Mesendoderm (in vitro differentiated cells): ENCODE data around the gene ANKRD66.

Experiments
- DNase-seq: peaks from one replicate; pipeline ENCODE4 v3.0.0; 2013
- H2AK5ac ChIP-seq: 2 replicates; pipeline ENCODE4 v1.6.1; 2013; ENCODE audit warnings: low read length, inconsistent platforms
- H2BK120ac ChIP-seq: 2 replicates; pipeline ENCODE4 v1.6.1; 2013; ENCODE audit warnings: low read depth, mild to moderate bottlenecking, low read length, moderate library complexity, mixed read lengths
- H2BK15ac ChIP-seq: replicated peaks from 2 replicates; pipeline ENCODE4 v1.6.1; 2013; ENCODE audit warnings: low read depth, mild to moderate bottlenecking, moderate library complexity
- H2BK5ac ChIP-seq: 2 replicates; pipeline ENCODE4 v1.6.1; 2013; ENCODE audit warnings: low read length, inconsistent platforms
- H3K18ac ChIP-seq: 2 replicates; pipeline ENCODE4 v1.6.1; 2013; ENCODE audit warnings: mild to moderate bottlenecking, low read length, mixed read lengths
- H3K23ac ChIP-seq: one replicate; pipeline ENCODE4 v1.6.1; 2013; ENCODE audit warnings: low read length
- H3K27ac ChIP-seq: 2 replicates; pipeline ENCODE4 v1.5.1; 2013; ENCODE audit warnings: low read depth, mild to moderate bottlenecking, inconsistent platforms, low read length, moderate library complexity
- H3K27me3 ChIP-seq: 2 replicates; pipeline ENCODE4 v1.6.1; 2013; ENCODE audit warnings: low read length, control low read depth, mild to moderate bottlenecking, inconsistent platforms; ENCODE audit not compliant: insufficient read depth, poor library complexity
- H3K36me3 ChIP-seq: 2 replicates; pipeline ENCODE4 v1.6.1; 2013; ENCODE audit warnings: low read length, inconsistent platforms; ENCODE audit not compliant: control insufficient read depth, insufficient read depth
- H3K4ac ChIP-seq: one replicate; pipeline ENCODE4 v1.6.1; 2013; ENCODE audit warnings: low read depth, mild to moderate bottlenecking, low read length, moderate library complexity
- H3K4me1 ChIP-seq: 2 replicates; pipeline ENCODE4 v1.6.1; 2013; ENCODE audit warnings: low read depth, low read length, inconsistent platforms; ENCODE audit not compliant: control insufficient read depth
- H3K4me2 ChIP-seq: 2 replicates; pipeline ENCODE4 v1.6.1; 2013; ENCODE audit warnings: low read length
- H3K4me3 ChIP-seq: 2 replicates; pipeline ENCODE4 v1.5.1; 2013; ENCODE audit warnings: mild to moderate bottlenecking, low read length
- H3K56ac ChIP-seq: one replicate; pipeline ENCODE4 v1.6.1; 2013; ENCODE audit warnings: low read length
- H3K79me1 ChIP-seq: 2 replicates; pipeline ENCODE4 v1.6.1; 2013; ENCODE audit warnings: low read length, inconsistent platforms
- H3K79me2 ChIP-seq: 2 replicates; pipeline ENCODE4 v1.6.1; 2013; ENCODE audit warnings: mild to moderate bottlenecking, low read length; ENCODE audit not compliant: control insufficient read depth, insufficient read depth
- H3K9ac ChIP-seq: 2 replicates; pipeline ENCODE4 v1.6.1; 2013; ENCODE audit warnings: low read length, inconsistent platforms
- H4K5ac ChIP-seq: one replicate; pipeline ENCODE4 v1.6.1; 2013; ENCODE audit warnings: low read length
- H4K8ac ChIP-seq: one replicate; pipeline ENCODE4 v1.6.1; 2013; ENCODE audit warnings: low read depth, mild to moderate bottlenecking, control low read depth, low read length, moderate library complexity
- WGBS: extraction: QIAGEN DNeasy Blood & Tissue Kit; methylation state at CpG from one replicate; pipeline ENCODE4 v1.1.7; 2013; ENCODE audit warnings: low lambda C conversion rate, missing lambda C conversion rate; ENCODE audit not compliant: insufficient coverage; ENCODE audit errors: extremely low coverage; 5-methylcytosine and 5-hydroxymethylcytosine counted together

ANKRD66 gene

DNA sequence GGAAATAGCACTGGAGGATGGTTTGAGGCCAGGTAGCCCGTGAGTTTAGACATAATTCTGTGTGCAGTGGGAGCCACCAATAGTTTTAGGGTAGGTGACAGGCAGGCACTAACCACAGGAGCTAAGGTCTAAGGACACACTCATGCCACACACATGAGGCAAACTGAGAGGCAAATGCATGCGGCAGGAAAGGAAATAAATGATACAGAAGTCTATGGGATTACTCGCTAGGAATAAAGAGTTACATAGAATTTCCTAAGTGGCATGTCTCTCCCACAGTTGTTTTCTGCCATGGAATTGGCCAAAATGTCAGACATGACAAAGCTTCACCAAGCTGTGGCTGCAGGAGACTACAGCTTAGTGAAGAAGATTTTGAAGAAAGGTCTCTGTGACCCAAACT, 4.9 kb downstream of the ANKRD66 start:
- H4K8ac ChIP-seq = no peak overlapping the region
- no peak overlapping the region for H3K9ac ChIP-seq
- no peak overlapping the region for H2BK120ac ChIP-seq
- H4K5ac ChIP-seq = no peak overlapping the region
- no peak for DNase-seq
- no peaks in the 10 kb centered on the region for H3K4me1 ChIP-seq
- H3K4me3 ChIP-seq = no peak overlapping the region
- H3K4ac ChIP-seq = no peak overlapping the region
- no peak overlapping the region for H3K56ac ChIP-seq
- no peak overlapping the region for H2BK5ac ChIP-seq
- H3K79me1 ChIP-seq = no peaks in the 10 kb centered on the region
- no peak overlapping the region for H3K18ac ChIP-seq
- H3K4me2 ChIP-seq = no peak overlapping the region
- WGBS = no CpG with 5 or more reads among the region's 3 CpGs
- H3K27me3 ChIP-seq = no peaks in the 10 kb centered on the region
- no peak overlapping the region for H2BK15ac ChIP-seq
- no peak overlapping the region for H2AK5ac ChIP-seq
- H3K27ac ChIP-seq = no peak overlapping the region
- H3K36me3 ChIP-seq = no peaks in the 10 kb centered on the region
- H3K79me2 ChIP-seq = no peaks in the 10 kb centered on the region
- H3K23ac ChIP-seq = no peak overlapping the region

DNA sequence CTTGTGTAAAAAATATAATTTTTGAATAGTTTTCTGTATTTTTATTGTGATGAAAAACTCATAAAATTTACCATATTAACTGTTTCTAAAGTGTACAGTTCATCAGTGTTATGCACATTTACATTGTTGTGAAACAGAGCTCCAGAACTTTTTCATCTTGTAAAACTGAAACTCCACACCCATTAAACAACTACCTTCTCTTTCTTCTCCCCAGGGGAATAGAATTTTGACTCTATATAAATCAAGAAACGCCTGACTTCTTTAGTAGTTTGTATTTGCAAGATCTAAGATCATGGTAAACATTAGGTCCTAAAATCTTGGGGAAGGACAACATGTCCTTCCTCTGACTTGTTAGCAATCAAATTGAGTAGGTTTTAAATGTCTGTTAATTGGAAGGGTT, 9.1 kb downstream of the ANKRD66 start:
- H3K9ac ChIP-seq = no peak overlapping the region
- H3K23ac ChIP-seq = no peak overlapping the region
- H3K4me1 ChIP-seq = no peaks in the 10 kb centered on the region
- H3K79me2 ChIP-seq = no peaks in the 10 kb centered on the region
- no peaks in the 10 kb centered on the region for H3K36me3 ChIP-seq
- H4K5ac ChIP-seq = no peak overlapping the region
- no peak overlapping the region for H2AK5ac ChIP-seq
- no peak overlapping the region for H2BK120ac ChIP-seq
- no peak overlapping the region for H3K27ac ChIP-seq
- no peak for DNase-seq
- H3K4me2 ChIP-seq = no peak overlapping the region
- H3K27me3 ChIP-seq = no peaks in the 10 kb centered on the region
- H3K4ac ChIP-seq = no peak overlapping the region
- WGBS = no CpG with 5 or more reads among the region's 1 CpG
- H4K8ac ChIP-seq = no peak overlapping the region
- H3K18ac ChIP-seq = no peak overlapping the region
- H3K56ac ChIP-seq = no peak overlapping the region
- H3K4me3 ChIP-seq = no peak overlapping the region
- no peaks in the 10 kb centered on the region for H3K79me1 ChIP-seq
- H2BK15ac ChIP-seq = no peak overlapping the region
- no peak overlapping the region for H2BK5ac ChIP-seq

DNA sequence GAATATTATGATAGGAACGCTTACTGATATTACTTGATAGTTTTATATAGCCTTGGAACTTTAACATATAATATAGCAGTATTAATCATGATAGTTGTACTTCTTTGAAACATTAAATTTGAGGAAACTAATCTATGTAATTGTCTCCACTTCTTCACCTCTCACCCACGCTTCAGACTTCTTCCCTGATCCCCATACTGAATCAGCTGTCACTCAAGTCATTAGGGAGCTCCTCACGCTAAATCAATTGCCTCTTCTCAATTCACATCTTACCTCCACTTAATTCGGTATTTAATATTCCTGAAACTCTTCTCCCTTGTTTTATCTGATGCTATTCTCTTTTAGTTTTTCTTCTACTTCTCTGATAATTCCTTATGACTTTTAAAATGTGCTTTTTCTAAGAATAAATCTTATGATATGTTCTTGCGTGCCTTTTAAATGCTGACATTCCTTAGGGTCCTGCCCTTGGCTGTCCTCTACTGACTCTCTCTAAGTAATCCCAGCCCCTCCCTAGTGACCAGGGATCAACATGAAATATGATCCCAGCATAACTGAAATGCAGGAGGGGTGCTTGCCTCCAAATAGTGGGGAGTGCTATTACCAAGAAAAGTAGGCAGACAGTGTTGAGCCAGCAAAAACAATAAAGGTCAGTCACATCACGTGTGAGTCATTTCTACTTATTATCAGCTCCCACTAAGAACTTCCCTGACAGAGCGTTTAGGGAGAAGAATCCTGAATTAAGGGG, 9.9 kb downstream of the ANKRD66 start:
- WGBS = 100% methylated on average over 1 of the region's 7 CpGs
- Histone ChIP-seq H3K79me1 (no peaks in the 10 kb centered on the region), H3K4ac (no peak overlapping the region), H3K4me1 (no peaks in the 10 kb centered on the region), H3K4me2 (no peak overlapping the region), H3K18ac (no peak overlapping the region), H3K9ac (no peak overlapping the region), H3K4me3 (no peak overlapping the region), H2BK15ac (no peak overlapping the region), H3K23ac (no peak overlapping the region), H2AK5ac (no peak overlapping the region), H3K27me3 (no peaks in the 10 kb centered on the region), H2BK5ac (no peak overlapping the region), H3K79me2 (no peaks in the 10 kb centered on the region), H3K27ac (no peak overlapping the region), H2BK120ac (no peak overlapping the region), H3K56ac (no peak overlapping the region), H4K5ac (no peak overlapping the region), H4K8ac (no peak overlapping the region), H3K36me3 (no peaks in the 10 kb centered on the region)
- peak; percentile 8 for DNase-seq

DNA sequence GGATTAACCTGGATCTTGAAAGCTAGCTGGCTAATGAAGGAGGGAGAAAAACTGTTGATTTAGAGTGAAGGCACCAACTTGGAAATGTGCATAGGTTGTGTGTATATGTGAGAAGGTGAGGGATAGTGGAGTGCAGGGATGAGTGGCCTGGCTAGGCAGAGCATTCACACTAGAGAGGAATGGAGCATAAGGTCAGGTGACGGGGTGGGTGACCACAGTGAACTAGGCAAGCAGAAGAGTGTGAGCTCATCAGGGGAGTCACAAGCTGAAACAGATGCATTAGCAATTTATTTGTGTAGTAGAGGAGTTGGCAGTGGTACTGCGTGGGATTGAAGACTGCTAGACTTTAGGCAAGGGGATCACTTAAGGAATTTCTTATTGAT, 10.5 kb downstream of the ANKRD66 start:
- no peak overlapping the region for H4K8ac ChIP-seq
- DNase-seq = peak; percentile 4
- no peak overlapping the region for H3K18ac ChIP-seq
- no peaks in the 10 kb centered on the region for H3K4me1 ChIP-seq
- no peak overlapping the region for H2AK5ac ChIP-seq
- no peak overlapping the region for H3K9ac ChIP-seq
- no peaks in the 10 kb centered on the region for H3K79me2 ChIP-seq
- no peak overlapping the region for H3K56ac ChIP-seq
- H2BK120ac ChIP-seq = no peak overlapping the region
- H3K27me3 ChIP-seq = no peaks in the 10 kb centered on the region
- no peak overlapping the region for H3K4me2 ChIP-seq
- no peaks in the 10 kb centered on the region for H3K36me3 ChIP-seq
- no peak overlapping the region for H3K4ac ChIP-seq
- no peak overlapping the region for H3K4me3 ChIP-seq
- H3K27ac ChIP-seq = no peak overlapping the region
- H2BK15ac ChIP-seq = no peak overlapping the region
- H3K23ac ChIP-seq = no peak overlapping the region
- H3K79me1 ChIP-seq = no peaks in the 10 kb centered on the region
- no peak overlapping the region for H2BK5ac ChIP-seq
- H4K5ac ChIP-seq = no peak overlapping the region
- WGBS = no CpG with 5 or more reads among the region's 2 CpGs

DNA sequence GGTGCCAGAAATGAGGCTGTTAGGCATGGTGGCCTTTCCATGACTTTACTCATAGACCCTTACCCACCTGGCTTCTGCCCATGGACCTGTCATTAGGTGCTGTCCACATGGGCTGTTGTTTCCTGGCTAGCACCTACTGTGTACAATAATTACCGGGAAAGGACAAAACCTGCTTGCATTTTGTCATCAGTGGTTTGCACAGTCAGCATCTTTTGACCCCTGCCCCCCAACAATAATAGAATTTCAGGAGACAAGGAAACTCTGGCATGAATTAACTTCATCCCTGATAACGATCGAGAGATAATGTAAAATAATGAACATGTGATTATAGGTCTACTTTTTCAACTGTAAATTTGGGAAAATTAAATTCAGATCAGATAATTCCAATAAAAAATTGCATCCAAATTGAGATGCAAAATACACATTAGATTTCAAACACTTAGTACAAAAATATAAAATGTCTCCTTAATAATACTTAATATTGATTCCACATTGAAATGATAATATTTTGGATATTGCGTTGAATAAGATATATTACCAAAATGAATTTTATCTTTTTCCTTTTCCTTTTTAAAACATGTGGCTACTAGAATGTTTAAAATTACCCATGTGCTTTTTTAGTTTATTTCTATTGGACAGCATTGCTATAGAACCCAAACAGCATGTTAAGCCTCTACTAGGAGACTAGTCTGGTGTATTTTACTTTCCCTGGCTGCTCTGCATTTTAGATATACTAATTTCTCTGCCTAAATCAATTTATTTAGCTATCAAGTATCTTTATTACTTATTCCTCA, 12.4 kb downstream of the ANKRD66 start:
- no CpG with 5 or more reads among the region's 4 CpGs for WGBS
- H3K27me3 ChIP-seq = no peaks in the 10 kb centered on the region
- no peak overlapping the region for H3K9ac ChIP-seq
- H2BK120ac ChIP-seq = no peak overlapping the region
- H3K36me3 ChIP-seq = no peaks in the 10 kb centered on the region
- H4K5ac ChIP-seq = no peak overlapping the region
- no peak overlapping the region for H2BK5ac ChIP-seq
- no peaks in the 10 kb centered on the region for H3K79me1 ChIP-seq
- no peak for DNase-seq
- no peaks in the 10 kb centered on the region for H3K4me1 ChIP-seq
- H3K4me3 ChIP-seq = no peak overlapping the region
- H3K23ac ChIP-seq = no peak overlapping the region
- no peak overlapping the region for H2AK5ac ChIP-seq
- no peak overlapping the region for H3K56ac ChIP-seq
- no peak overlapping the region for H3K18ac ChIP-seq
- H3K79me2 ChIP-seq = no peaks in the 10 kb centered on the region
- no peak overlapping the region for H3K4ac ChIP-seq
- no peak overlapping the region for H2BK15ac ChIP-seq
- H4K8ac ChIP-seq = no peak overlapping the region
- H3K4me2 ChIP-seq = no peak overlapping the region
- no peak overlapping the region for H3K27ac ChIP-seq
